Activated T-cell treated with anti-CD3 and anti-CD28 coated beads for 48 hours (primary cell): ENCODE measurements around the gene ABR.

ENCODE experiments used
- DNase-seq: peaks from one replicate; pipeline ENCODE4 v3.0.0-alpha.2; 2020; ENCODE audit warnings: low read depth

Gene ABR

DNA sequence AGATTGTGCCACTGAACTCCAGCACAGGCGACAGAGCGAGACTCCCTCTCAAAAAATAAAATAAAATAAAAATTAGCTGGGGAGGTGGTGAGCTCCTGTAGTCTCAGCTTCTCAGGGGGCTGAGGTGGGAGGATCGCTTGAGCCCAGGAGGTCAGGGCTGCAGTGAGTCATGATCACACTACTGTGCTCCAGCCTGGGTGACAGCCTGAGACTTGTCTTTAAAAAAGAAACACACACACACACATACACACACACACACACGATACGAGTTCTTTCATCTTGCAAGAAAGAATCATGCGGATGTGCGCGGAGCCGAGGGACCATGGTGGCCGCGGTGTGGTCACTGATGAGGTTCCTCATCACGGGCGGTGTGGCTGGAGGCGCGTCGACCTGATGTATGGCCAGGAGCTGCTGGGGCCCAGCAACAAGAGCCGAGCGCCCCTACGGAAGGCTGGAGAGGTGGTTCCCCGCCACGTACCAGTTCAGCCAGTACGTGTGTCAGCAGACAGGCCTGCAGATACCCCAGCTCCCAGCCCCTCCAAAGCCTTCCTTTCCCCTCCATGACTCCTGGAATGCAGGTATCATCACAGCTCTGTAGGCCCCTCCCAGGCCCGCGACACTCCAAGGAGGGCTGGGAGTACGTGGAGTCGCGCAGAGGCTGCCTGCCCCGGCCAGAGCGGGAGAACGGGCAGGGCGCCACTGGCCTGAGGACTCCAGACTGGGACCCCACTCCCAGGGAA lies 220.9 kb downstream of the ABR start:
- no peak for DNase-seq

DNA sequence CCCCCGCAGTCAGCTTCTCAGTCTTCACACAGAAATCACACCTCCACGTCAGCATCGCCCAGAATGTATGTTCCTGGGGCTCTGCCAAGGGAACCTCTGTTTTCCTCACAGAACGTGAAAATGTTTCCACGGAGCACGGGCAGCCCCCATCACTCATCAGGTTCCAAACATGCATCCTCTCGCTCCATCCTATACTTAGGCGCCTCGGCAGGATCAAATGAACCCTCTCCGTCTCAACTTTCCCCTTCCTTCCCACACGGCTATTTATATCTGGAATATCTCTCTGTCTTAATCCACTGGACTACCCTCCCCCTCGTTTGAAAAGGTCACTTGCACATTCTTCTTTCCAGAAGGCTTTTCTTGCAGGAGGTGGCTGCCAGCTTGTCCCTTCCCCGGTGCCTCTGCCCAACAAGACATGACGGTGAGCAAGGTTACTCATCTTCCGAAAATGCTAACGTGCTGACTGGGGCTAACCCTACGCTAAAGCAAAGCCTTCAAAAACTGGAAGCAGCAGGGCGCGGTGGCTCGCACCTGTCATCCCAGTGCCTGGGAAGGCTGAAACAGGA lies 221.8 kb downstream of the ABR start:
- no peak for DNase-seq

- DNase-seq, result no peak
Observed at GRCh38 chr17:956905-957304, 222.9 kb downstream of the ABR start.

- no peak for DNase-seq
Observed at GRCh38 chr17:954431-955164, 225.2 kb downstream of the ABR start.

GRCh38 chr17:953767-954166 lies 226.0 kb downstream of the ABR start:
- DNase-seq, result no peak
